Measurements from ENCODE around the gene MACROH2A1.

Gene MACROH2A1

GRCh38 chr5:135423846-135424168, 24.8 kb upstream of the MACROH2A1 start:
- no peak for DNase-seq (ENCODE audit: low read depth in 1 of 2, low spot score in 1 of 2)
- H3K27ac ChIP-seq (replicated peaks) = peak overlapping the region; percentile 95
- TF ChIP-seq SPI1 (IDR thresholded peaks at IDR 0.05; ENCODE audit: borderline replicate concordance, low read depth) (no peak), GABPA (IDR thresholded peaks at IDR 0.05; ENCODE audit: low read depth) (no peak), POLR2AphosphoS5 (IDR thresholded peaks at IDR 0.05; ENCODE audit: low read depth) (no peak)
- TF ChIP-seq, protein P1, sequence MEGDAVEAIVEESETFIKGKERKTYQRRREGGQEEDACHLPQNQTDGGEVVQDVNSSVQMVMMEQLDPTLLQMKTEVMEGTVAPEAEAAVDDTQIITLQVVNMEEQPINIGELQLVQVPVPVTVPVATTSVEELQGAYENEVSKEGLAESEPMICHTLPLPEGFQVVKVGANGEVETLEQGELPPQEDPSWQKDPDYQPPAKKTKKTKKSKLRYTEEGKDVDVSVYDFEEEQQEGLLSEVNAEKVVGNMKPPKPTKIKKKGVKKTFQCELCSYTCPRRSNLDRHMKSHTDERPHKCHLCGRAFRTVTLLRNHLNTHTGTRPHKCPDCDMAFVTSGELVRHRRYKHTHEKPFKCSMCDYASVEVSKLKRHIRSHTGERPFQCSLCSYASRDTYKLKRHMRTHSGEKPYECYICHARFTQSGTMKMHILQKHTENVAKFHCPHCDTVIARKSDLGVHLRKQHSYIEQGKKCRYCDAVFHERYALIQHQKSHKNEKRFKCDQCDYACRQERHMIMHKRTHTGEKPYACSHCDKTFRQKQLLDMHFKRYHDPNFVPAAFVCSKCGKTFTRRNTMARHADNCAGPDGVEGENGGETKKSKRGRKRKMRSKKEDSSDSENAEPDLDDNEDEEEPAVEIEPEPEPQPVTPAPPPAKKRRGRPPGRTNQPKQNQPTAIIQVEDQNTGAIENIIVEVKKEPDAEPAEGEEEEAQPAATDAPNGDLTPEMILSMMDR (IDR thresholded peaks at IDR 0.05; ENCODE audit: insufficient read depth, low read length) = no peak
- TF ChIP-seq, protein P2, sequence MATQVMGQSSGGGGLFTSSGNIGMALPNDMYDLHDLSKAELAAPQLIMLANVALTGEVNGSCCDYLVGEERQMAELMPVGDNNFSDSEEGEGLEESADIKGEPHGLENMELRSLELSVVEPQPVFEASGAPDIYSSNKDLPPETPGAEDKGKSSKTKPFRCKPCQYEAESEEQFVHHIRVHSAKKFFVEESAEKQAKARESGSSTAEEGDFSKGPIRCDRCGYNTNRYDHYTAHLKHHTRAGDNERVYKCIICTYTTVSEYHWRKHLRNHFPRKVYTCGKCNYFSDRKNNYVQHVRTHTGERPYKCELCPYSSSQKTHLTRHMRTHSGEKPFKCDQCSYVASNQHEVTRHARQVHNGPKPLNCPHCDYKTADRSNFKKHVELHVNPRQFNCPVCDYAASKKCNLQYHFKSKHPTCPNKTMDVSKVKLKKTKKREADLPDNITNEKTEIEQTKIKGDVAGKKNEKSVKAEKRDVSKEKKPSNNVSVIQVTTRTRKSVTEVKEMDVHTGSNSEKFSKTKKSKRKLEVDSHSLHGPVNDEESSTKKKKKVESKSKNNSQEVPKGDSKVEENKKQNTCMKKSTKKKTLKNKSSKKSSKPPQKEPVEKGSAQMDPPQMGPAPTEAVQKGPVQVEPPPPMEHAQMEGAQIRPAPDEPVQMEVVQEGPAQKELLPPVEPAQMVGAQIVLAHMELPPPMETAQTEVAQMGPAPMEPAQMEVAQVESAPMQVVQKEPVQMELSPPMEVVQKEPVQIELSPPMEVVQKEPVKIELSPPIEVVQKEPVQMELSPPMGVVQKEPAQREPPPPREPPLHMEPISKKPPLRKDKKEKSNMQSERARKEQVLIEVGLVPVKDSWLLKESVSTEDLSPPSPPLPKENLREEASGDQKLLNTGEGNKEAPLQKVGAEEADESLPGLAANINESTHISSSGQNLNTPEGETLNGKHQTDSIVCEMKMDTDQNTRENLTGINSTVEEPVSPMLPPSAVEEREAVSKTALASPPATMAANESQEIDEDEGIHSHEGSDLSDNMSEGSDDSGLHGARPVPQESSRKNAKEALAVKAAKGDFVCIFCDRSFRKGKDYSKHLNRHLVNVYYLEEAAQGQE (IDR thresholded peaks at IDR 0.05; ENCODE audit: insufficient replicate concordance, low read depth) = no peak
- H3K4me3 ChIP-seq (replicated peaks; ENCODE audit: insufficient read depth, low read length) = no peak overlapping the region
- H3K27me3 ChIP-seq (ENCODE audit: insufficient read depth, poor library complexity, severe bottlenecking) = no peaks in the 10 kb centered on the region

GRCh38 chr5:135423146-135423845, 24.3 kb upstream of the MACROH2A1 start:
- Histone ChIP-seq H3K27ac (replicated peaks) (peak overlapping the region; percentile 95), H3K27me3 (ENCODE audit: insufficient read depth, poor library complexity, severe bottlenecking) (no peaks in the 10 kb centered on the region), H3K4me3 (replicated peaks; ENCODE audit: insufficient read depth, low read length) (no peak overlapping the region)
- TF ChIP-seq SPI1 (IDR thresholded peaks at IDR 0.05; ENCODE audit: borderline replicate concordance, low read depth) = peak; percentile 95
- no peak for TF ChIP-seq GABPA (IDR thresholded peaks at IDR 0.05; ENCODE audit: low read depth)
- TF ChIP-seq, protein P1 (IDR thresholded peaks at IDR 0.05; ENCODE audit: insufficient read depth, low read length) = no peak
- TF ChIP-seq, protein P2 (IDR thresholded peaks at IDR 0.05; ENCODE audit: insufficient replicate concordance, low read depth) = no peak
- DNase-seq (ENCODE audit: low read depth in 1 of 2, low spot score in 1 of 2) = peak in 1 of 2 experiments; percentile 45

- no peaks in the 10 kb centered on the region for H3K27me3 ChIP-seq (ENCODE audit: insufficient read depth, poor library complexity, severe bottlenecking)
- no peak for TF ChIP-seq GABPA (IDR thresholded peaks at IDR 0.05; ENCODE audit: low read depth)
- TF ChIP-seq, protein P2 (IDR thresholded peaks at IDR 0.05; ENCODE audit: insufficient replicate concordance, low read depth) = no peak
- TF ChIP-seq SPI1 (IDR thresholded peaks at IDR 0.05; ENCODE audit: borderline replicate concordance, low read depth) = no peak
- TF ChIP-seq POLR2AphosphoS5 (IDR thresholded peaks at IDR 0.05; ENCODE audit: low read depth) = no peak
- TF ChIP-seq, protein P1 (IDR thresholded peaks at IDR 0.05; ENCODE audit: insufficient read depth, low read length) = no peak
- H3K4me3 ChIP-seq (replicated peaks; ENCODE audit: insufficient read depth, low read length) = no peak overlapping the region
- no peak for DNase-seq (ENCODE audit: low read depth in 1 of 2, low spot score in 1 of 2)
- no peak overlapping the region; the same call in 1 of the 2 replicates for H3K27ac ChIP-seq (replicated peaks)
Observed at GRCh38 chr5:135422419-135422818, 23.4 kb upstream of the MACROH2A1 start.
